HepG2 (cell line): ENCODE results near the gene KSR1. TPM values are rescaled to one million over a fixed set of nuclear protein-coding genes. Genes with fewer than 3 reads are reported as not detected.

Experiments
- AFF4 ChIP-seq: sonication (generic); formaldehyde crosslinking; IDR thresholded peaks from 2 replicates; pipeline ENCODE4 v1.4.0; 2020; ENCODE audit warnings: missing genetic modification reagents
- CEBPB ChIP-seq: IDR thresholded peaks from 2 replicates; pipeline ENCODE4 v1.6.1; 2011; ENCODE audit warnings: low read depth, low read length, improper control_type of control experiment, borderline replicate concordance
- ETV5 ChIP-seq: IDR thresholded peaks from 2 replicates; pipeline ENCODE4 v1.6.1; 2018; ENCODE audit warnings: missing biosample characterization, missing genetic modification reagents, inconsistent platforms, borderline replicate concordance
- FOSL1 ChIP-seq: sonication (generic); formaldehyde crosslinking; IDR thresholded peaks from 2 replicates; pipeline ENCODE4 v1.9.0; 2021; ENCODE audit warnings: missing genetic modification reagents, borderline replicate concordance
- GPBP1L1 ChIP-seq: sonication (generic); formaldehyde crosslinking; IDR thresholded peaks from 2 replicates; pipeline ENCODE4 v1.5.0; 2020; ENCODE audit warnings: mild to moderate bottlenecking, missing genetic modification reagents
- HCFC1 ChIP-seq: fragments of 150-350 bp; IDR thresholded peaks from 2 replicates; pipeline ENCODE4 v1.6.1; 2014; ENCODE audit warnings: low read depth, low read length
- HNF4A ChIP-seq: sonication (generic); formaldehyde crosslinking; IDR thresholded peaks from 2 replicates; pipeline ENCODE4 v1.4.0; 2020; ENCODE audit warnings: missing genetic modification reagents
- JUN ChIP-seq: sonication (generic); formaldehyde crosslinking; IDR thresholded peaks from 2 replicates; pipeline ENCODE4 v1.4.0; 2020; ENCODE audit warnings: mild to moderate bottlenecking, missing genetic modification reagents
- JUNB ChIP-seq: sonication (generic); formaldehyde crosslinking; IDR thresholded peaks from 2 replicates; pipeline ENCODE4 v1.8.0; 2022; ENCODE audit warnings: missing genetic modification reagents, mild to moderate bottlenecking, borderline replicate concordance
- KLF6 ChIP-seq: IDR thresholded peaks from 2 replicates; pipeline ENCODE4 v1.8.0; 2016; ENCODE audit warnings: missing biosample characterization, missing genetic modification reagents
- RAD51 ChIP-seq: fragments of 450-650 bp; IDR thresholded peaks from 2 replicates; pipeline ENCODE4 v1.6.1; 2016; ENCODE audit warnings: borderline replicate concordance
- SNRNP70 ChIP-seq: fragments of 200-400 bp; formaldehyde crosslinking; IDR thresholded peaks from 2 replicates; pipeline ENCODE4 v1.6.1; 2017; ENCODE audit warnings: mild to moderate bottlenecking, low read depth, low read length, moderate library complexity
- ZFX ChIP-seq: sonication (generic); formaldehyde crosslinking; IDR thresholded peaks from 2 replicates; pipeline ENCODE4 v1.4.0; 2020; ENCODE audit warnings: mild to moderate bottlenecking, low read depth, missing genetic modification reagents, moderate library complexity
- ZNF121 ChIP-seq: sonication (generic); formaldehyde crosslinking; IDR thresholded peaks from 2 replicates; pipeline ENCODE4 v1.5.0; 2020; ENCODE audit warnings: mild to moderate bottlenecking, missing genetic modification reagents
- ZNF138 ChIP-seq: sonication (generic); formaldehyde crosslinking; IDR thresholded peaks from 2 replicates; pipeline ENCODE4 v1.5.0; 2020; ENCODE audit warnings: mild to moderate bottlenecking, low read depth, missing genetic modification reagents
- polyA plus RNA-seq, 8 experiments: library from polyadenylated mRNA; depleted of rRNA in 3 of 8; stranded (reverse) in 7 of 8; unstranded in 1 of 8; fragments of >200 nt; fragmentation: Illumina TruSeq in 4 of 8; extraction: Trizol in 4 of 8; gene quantifications; 2 replicates each; pipeline versions ENCODE4 v1.2.1 to v1.2.3, GENCODE V29; 2011 to 2016; ENCODE audit warnings: low read depth in 4 of 8, missing spikeins in 1 of 8, mixed read lengths in 1 of 8; ENCODE audit not compliant: insufficient read depth in 1 of 8
- total RNA-seq, 5 experiments: library from RNA; depleted of rRNA; stranded (reverse); fragments of >200 nt; fragmentation: Illumina TruSeq; extraction: Trizol; gene quantifications; 2 replicates each; pipeline ENCODE4 v1.2.3, GENCODE V29; 2016; ENCODE audit warnings: low read depth in 1 of 5
- TF ChIP-seq, protein P1 (sequence below): IDR thresholded peaks from 2 replicates; pipeline ENCODE4 v1.6.1; 2016; ENCODE audit warnings: low read depth, missing genetic modification reagents, missing compliant biosample characterization

Gene KSR1
- total and polyA plus RNA-seq, 2 of the 13 experiments (the other 11 are each of a cell fraction or from before 2014, with no cell fraction given) = 10.1 to 16.6 TPM

- TF ChIP-seq ZNF121 = no peak
- TF ChIP-seq KLF6 (CRISPR knock-in tag) = no peak
- TF ChIP-seq JUNB = peak; percentile 31; the same call in 1 of the 2 replicates
- no peak for TF ChIP-seq RAD51
- no peak for TF ChIP-seq HNF4A (CRISPR knock-in tag)
- TF ChIP-seq, protein P1, sequence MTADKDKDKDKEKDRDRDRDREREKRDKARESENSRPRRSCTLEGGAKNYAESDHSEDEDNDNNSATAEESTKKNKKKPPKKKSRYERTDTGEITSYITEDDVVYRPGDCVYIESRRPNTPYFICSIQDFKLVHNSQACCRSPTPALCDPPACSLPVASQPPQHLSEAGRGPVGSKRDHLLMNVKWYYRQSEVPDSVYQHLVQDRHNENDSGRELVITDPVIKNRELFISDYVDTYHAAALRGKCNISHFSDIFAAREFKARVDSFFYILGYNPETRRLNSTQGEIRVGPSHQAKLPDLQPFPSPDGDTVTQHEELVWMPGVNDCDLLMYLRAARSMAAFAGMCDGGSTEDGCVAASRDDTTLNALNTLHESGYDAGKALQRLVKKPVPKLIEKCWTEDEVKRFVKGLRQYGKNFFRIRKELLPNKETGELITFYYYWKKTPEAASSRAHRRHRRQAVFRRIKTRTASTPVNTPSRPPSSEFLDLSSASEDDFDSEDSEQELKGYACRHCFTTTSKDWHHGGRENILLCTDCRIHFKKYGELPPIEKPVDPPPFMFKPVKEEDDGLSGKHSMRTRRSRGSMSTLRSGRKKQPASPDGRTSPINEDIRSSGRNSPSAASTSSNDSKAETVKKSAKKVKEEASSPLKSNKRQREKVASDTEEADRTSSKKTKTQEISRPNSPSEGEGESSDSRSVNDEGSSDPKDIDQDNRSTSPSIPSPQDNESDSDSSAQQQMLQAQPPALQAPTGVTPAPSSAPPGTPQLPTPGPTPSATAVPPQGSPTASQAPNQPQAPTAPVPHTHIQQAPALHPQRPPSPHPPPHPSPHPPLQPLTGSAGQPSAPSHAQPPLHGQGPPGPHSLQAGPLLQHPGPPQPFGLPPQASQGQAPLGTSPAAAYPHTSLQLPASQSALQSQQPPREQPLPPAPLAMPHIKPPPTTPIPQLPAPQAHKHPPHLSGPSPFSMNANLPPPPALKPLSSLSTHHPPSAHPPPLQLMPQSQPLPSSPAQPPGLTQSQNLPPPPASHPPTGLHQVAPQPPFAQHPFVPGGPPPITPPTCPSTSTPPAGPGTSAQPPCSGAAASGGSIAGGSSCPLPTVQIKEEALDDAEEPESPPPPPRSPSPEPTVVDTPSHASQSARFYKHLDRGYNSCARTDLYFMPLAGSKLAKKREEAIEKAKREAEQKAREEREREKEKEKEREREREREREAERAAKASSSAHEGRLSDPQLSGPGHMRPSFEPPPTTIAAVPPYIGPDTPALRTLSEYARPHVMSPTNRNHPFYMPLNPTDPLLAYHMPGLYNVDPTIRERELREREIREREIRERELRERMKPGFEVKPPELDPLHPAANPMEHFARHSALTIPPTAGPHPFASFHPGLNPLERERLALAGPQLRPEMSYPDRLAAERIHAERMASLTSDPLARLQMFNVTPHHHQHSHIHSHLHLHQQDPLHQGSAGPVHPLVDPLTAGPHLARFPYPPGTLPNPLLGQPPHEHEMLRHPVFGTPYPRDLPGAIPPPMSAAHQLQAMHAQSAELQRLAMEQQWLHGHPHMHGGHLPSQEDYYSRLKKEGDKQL (CRISPR knock-in tag) = no peak
- TF ChIP-seq FOSL1 (CRISPR knock-in tag) = peak; percentile 85
- TF ChIP-seq ETV5 (CRISPR knock-in tag) = no peak
- no peak for TF ChIP-seq SNRNP70
- TF ChIP-seq AFF4 = no peak
- TF ChIP-seq CEBPB = no peak
- no peak for TF ChIP-seq GPBP1L1 (CRISPR knock-in tag)
- TF ChIP-seq ZNF138 (CRISPR knock-in tag) = no peak
- TF ChIP-seq HCFC1 = no peak
- 0 out of 2 replicates have a peak, but pooled peaks have one; percentile 17 for TF ChIP-seq ZFX (CRISPR knock-in tag)
- no peak for TF ChIP-seq JUN (CRISPR knock-in tag)
Measured at GRCh38 chr17:27578718-27579085, 122.5 kb downstream of the KSR1 start (continued).
